ENCODE results near the gene CDK11B.
"Not testable (repeated sequence)": the region's sequence is repeated elsewhere in the genome, so short reads cannot be mapped to it uniquely, and the experiment has no call there.

CDK11B gene

GRCh38 chr1:1658583-1659549 lies at the start of gene CDK11B:
Gene CDK11B, minus strand, starts transcription at chr1:1659004. Its CDS starts 1,519 bp downstream, at chr1:1657485.
- peak; percentile 94 for DNase-seq

- DNase-seq = not testable (repeated sequence)
Observed at GRCh38 chr1:1707897-1708296, 49.1 kb upstream of the CDK11B start.

- not testable (repeated sequence) for DNase-seq
Observed at GRCh38 chr1:1707241-1707640, 48.4 kb upstream of the CDK11B start.

- not testable (repeated sequence) for DNase-seq
Observed at GRCh38 chr1:1705623-1706022, 46.8 kb upstream of the CDK11B start.

- not testable (repeated sequence) for DNase-seq
Observed at GRCh38 chr1:1704284-1704957, 45.6 kb upstream of the CDK11B start.

GRCh38 chr1:1703796-1704195 lies 45.0 kb upstream of the CDK11B start:
- no peak for DNase-seq

GRCh38 chr1:1702506-1702905 lies 43.7 kb upstream of the CDK11B start:
- DNase-seq = not testable (repeated sequence)

GRCh38 chr1:1700557-1700956 lies 41.8 kb upstream of the CDK11B start:
- DNase-seq = not testable (repeated sequence)

GRCh38 chr1:1700067-1700466 lies 41.3 kb upstream of the CDK11B start:
- not testable (repeated sequence) for DNase-seq

GRCh38 chr1:1699061-1699460 lies 40.3 kb upstream of the CDK11B start:
- DNase-seq = not testable (repeated sequence)

GRCh38 chr1:1697358-1698183 lies 38.8 kb upstream of the CDK11B start:
- not testable (repeated sequence) for DNase-seq

- DNase-seq = not testable (repeated sequence)
Observed at GRCh38 chr1:1696431-1697357, 37.9 kb upstream of the CDK11B start.

- peak; percentile 71 for DNase-seq
Observed at GRCh38 chr1:1692714-1693647, 34.2 kb upstream of the CDK11B start, which contains the start of gene SLC35E2B. Gene SLC35E2B, minus strand, starts transcription at chr1:1692795. Its CDS starts 16,096 bp downstream, at chr1:1676699.

GRCh38 chr1:1692324-1692713 lies 33.5 kb upstream of the CDK11B start:
- DNase-seq = peak; percentile 43

GRCh38 chr1:1691443-1691842 lies 32.6 kb upstream of the CDK11B start:
- not testable (repeated sequence) for DNase-seq

- DNase-seq = not testable (repeated sequence)
Observed at GRCh38 chr1:1689526-1689925, 30.7 kb upstream of the CDK11B start.

GRCh38 chr1:1687846-1688245 lies 29.0 kb upstream of the CDK11B start:
- DNase-seq = no peak

- no peak for DNase-seq
Observed at GRCh38 chr1:1684031-1684681, 25.4 kb upstream of the CDK11B start.

GRCh38 chr1:1683104-1683905 lies 24.5 kb upstream of the CDK11B start:
- DNase-seq = no peak
